ENCODE measurements around the gene TJP1.
A peak's percentile ranks its signal among the peaks of the same experiment; 100 is the strongest.
"Not testable (repeated sequence)": the region's sequence is repeated elsewhere in the genome, so short reads cannot be mapped to it uniquely, and the experiment has no call there.

The TJP1 gene

GRCh38 chr15:29838352-29839010 lies 16.2 kb upstream of the TJP1 start:
- no peak for DNase-seq

- no peak for DNase-seq
Measured at GRCh38 chr15:29835301-29835700, 13.0 kb upstream of the TJP1 start.

- no peak for DNase-seq
Measured at GRCh38 chr15:29832709-29833108, 10.4 kb upstream of the TJP1 start.

- no peak for DNase-seq
Measured at GRCh38 chr15:29826908-29827820, 4.9 kb upstream of the TJP1 start.

DNA sequence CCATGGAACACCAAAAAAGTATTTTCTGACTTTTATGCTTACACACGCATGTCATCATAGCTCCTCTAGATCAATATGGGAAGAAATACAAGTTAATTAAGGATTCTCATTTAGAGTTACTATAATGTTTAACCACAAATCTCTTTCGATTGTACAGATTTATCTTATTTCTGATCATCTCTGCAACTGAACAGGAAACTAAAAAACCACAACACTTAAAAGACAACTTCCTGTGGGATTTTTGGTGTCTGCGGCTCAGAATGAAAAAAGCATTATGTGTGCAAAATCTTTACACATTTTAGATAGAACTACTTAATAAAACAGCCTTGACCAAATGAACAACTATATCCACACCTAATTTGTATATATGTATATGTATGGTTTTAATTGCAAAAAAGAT lies 3.0 kb upstream of the TJP1 start:
- DNase-seq: peak in 1 of 4 experiments; percentile 19

DNA sequence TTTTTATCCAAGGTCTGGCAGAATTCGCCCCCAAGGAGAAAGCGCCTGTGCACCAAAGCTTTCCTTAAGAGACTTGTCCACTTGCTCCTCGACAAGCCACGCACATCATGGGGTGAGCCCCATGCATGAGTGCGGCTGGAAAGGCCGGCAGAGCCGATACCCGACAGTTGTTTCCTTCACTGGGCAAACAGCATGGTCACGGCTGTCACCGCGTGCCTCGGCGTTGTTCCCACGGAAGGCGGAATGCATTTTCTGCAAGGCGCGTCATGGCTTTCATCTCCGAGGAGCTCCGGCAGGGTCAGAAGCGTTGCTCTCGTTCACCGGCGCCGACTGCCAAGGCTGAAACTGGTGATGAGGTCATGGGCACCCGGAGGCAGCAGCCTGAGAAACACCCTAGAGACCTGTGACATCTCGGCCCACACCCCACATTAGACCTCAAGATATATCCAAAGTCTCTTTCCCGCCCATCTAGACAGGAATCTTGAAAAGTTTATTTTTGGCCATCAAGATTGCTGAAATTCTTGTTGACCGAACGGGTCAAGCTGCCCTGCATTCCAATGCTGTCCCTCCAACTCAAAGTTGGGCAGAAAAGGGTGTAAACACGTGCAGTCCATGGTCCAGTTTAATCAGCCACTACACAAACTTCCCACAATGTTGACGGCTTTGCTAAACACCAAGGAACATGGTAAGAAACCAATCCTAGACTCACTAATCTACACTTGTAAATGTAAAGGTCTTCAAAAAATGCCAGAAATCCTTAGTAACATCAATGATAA lies 604 bp upstream of the TJP1 start:
- DNase-seq: peak; percentile 3 to 35 (median 14)

DNA sequence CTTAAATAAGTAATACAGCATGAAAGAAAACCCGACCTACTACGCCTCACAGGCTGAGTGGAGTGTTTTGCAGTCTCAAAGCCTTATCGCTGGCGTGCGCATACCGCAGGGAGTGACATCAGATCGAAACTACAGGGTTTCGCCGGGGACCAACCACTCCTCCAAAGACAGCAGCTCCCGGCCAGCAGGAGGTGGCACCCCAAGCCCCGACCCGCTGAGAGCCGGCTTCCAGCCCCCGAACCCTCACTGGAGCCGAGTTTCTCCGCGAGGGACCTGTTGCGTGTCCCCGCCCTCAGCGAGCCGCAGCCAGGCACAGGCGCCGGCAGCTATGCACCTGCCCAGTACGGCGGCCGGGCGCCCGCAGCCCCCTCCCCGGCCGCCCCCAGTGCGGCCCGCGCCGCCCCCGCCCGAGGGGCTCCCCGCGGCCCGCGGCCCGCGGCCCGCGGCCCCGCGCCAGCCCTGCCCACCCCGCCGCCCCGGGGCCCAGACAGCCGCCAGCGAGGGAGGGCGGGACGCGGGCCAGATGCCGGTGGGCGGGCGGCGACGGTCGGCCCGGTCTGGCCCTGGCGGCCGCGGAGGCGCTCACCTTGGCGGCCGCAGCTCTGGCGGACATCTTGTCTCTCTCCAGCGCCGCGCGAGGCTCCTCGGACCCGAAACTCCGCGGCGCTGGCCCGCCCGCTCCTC lies 710 bp downstream of the TJP1 start:
- DNase-seq: peak; percentile 22 to 50 (median 36)

DNA sequence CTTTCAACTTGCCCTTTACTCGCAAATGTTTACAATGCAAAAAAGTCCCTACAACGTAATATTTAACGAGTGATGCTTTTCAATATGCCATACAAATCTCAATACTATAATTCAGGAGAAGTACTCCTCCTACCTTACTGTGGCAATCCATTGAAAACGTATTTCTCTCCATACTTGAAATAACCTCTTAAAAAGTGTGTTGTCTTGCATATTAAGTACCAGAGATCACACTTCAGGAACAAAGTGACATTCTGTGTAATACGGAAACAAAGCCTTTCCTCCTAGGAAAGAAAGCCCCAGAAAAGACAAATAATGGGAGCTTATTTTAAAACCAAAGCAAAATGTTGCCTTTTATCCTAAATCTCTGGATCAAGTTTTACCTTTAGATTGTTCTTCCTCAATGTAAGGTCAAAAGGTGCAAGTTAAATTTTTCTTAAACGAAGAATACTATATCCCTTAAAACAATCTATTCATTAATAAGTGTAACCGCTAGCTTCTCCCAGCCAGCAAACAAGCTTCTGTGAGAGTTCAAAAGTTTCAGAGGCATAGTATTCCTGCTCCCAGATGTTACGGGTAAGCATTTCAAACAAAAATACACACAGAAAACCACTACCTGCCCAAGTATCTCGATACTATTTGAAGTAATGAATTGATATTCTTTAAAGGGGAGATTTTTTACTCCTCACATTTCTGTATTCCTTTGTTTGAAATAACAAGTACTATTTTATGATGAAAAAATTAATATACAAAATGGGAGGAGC lies 1.7 kb downstream of the TJP1 start:
- no peak for DNase-seq

- DNase-seq: no peak
Measured at GRCh38 chr15:29819979-29820378, 2.3 kb downstream of the TJP1 start.

DNA sequence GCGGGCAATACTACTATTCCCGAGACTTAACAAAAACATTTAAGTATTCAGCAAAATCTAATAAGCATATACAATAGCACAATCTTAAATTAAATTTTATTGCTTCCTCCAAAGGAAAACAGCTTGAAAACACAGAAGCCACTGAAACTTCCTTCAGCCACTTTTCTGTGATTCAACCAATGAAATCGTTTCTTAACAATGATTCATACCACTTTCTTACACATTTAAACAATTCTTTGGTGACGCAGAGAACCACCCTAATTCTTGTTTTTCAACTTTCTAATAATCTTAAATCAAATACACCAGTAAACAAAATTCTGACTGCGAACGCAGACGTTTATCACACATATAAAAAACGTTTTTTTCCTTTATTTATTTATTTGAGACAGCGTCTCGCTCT lies 4.1 kb downstream of the TJP1 start:
- DNase-seq: no peak

DNA sequence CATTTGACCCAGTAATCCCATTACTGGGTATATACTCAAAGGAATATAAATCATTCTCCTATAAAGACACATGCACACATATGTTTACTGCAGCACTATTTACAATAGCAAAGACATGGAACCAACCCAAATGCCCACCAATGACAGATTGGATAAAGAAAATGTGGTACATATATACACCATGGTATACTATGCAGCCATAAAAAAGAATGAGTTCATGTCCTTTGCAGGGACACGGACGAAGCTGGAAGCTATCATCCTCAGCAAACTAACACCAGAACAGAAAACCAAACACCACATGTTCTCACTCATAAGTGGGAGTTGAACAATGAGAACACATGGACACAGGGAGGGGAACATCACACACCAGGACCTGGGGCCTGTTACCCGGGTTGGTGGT lies 4.8 kb downstream of the TJP1 start:
- DNase-seq: not testable (repeated sequence)

GRCh38 chr15:29815000-29815710 lies 7.1 kb downstream of the TJP1 start:
- no peak for DNase-seq

GRCh38 chr15:29813009-29813408 lies 9.3 kb downstream of the TJP1 start:
- DNase-seq: no peak

DNA sequence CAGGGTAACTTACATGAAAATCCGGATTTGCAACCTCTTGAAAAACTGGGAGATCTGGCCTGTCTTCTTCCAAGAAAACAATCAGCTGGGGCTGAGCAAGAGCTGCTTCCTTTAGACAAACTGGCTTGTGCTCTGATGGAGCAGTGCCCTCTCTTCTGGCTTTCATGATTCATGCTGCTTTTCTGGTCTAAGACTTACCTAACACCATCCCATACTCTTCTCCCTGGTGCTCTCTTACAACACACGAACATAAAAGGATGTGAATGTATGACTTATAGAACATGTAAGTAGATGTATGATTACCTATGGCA lies 9.9 kb downstream of the TJP1 start:
- DNase-seq: no peak

DNA sequence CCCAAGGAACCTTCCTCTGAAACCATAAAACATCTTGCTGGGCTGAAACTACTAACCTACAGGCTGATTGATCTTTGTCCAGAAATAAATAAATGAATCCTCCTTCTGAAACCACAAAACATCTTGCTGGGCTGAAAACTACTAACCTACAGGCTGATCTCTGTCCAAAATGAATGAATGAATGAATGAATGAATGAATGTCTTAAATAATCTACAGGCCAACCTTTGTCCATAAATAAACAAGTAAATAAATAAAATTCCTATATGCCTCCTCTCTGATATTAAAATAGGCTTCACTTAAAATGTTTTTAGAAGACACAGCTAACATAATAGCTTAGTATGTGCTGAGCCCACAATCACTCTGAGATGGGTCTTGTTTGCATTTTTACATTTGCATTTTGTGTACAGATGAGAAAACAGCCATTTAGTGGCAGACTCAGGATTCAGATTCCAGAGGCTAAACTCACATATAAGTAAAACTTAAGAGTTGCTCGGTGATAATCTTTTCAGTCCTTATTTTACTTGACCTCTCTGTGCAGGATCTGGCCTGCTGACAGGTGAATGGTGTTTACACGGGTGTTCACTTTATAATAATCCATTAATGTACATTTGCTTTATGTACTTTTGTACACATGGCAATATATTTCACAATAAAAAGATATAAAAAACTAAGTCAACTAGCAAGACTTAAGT lies 10.4 kb downstream of the TJP1 start:
- no peak for DNase-seq

DNA sequence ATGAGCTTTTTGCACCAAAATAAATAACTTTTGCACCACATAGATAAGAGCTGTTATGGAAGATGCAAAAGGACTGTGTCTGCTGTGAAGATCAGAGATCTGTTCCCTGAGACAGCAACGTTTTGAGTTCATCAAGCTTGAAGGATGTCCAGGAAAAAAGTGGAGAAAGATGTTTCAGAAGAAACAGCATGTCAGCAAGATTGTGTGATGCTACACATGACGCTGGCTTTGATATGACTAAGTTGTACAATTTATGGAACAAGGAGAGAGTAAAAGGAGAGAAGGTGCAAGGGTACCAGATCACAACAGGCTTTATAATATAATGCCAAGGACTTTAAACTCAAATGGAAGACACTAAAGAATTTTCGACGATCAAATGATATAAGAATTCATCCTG lies 16.6 kb downstream of the TJP1 start:
- no peak for DNase-seq

DNA sequence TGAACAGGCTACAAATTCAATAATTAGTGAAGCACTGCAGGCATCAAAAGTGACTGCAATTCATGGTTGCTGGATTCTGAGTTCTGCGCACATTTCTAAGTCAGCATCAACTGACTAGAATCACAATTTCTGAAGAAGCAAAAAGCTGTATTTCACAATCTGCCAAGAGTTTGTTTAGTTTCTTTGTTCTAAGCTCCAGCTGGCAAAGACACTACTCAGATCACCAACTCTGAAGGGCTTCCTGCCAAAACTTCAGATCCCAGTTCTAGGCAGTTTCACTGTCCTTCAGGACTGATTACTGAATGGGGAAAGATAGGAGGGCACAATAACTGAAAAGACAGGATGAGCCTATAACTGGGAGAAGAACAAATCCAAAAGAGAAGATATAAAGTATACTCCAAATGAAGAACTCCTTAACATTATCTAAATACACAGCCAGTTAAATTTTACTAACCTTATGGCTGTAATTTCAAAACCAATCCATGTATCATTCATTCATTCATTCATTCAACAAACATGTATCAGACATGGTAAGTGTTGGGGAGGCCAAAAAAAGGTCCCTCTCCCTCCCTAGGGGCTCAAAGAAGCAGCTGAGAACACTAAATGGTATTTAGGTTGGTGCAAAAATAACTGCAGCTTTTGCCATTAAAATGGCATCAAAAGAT lies 17.1 kb downstream of the TJP1 start:
- no peak for DNase-seq

DNA sequence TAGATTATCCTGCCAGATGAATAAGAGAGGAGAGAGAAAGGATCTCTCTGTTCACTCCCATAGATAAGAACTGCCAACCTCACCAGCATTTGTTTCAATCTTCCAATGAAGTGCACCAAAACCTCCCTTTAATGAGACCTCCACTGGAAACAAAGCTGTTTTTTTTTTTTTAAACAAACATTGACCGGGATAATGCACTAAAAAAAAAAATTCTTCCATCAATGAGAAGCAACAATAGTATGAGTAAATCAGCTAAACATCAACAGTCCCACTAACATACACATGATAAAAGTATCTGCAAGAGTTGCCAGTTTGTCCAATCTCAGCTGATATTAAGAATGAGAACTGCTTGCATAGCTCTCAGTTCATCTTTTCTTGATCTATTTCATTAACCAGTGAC lies 19.9 kb downstream of the TJP1 start:
- DNase-seq: no peak

DNA sequence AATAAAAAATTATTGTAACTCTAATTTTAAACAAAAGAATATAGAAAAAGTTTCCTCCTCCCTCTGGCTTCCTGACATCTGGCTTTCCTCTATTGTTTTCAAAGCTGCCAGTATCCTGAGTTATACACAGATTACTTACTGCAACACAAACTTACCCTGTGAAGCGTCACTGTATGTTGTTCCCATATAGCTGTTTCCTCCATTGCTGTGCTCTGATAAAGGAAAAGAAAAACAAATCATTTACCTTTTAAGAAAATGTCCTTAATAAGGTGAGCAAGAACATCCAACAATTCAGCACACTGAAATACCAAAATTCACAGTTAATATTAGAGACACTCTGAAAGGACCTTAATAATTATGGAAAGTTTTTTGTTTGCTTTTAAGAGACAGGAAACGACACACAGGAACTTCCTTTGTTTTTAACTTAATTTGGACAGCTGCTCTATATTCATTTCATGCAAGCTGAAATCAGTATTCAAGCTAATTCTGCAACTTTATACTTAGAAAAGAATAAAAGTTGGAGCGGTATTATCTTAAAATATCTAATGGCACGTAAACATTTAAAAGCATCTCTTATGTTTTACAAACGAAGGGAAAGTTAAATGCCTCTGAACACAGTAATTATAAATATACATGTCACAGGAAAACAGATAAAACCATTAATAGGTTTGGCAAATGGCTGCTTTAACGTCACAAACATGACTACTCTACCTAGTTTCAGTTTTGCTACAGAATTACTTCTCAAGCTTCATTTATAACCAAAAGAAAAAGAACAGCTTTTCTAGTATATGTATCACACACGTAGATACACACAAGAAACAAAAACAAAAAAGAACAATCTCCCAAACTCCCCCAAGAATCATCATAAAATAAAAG lies 21.5 kb downstream of the TJP1 start:
- DNase-seq: no peak
